Measurements from ENCODE around the gene THAP4.

DNA sequence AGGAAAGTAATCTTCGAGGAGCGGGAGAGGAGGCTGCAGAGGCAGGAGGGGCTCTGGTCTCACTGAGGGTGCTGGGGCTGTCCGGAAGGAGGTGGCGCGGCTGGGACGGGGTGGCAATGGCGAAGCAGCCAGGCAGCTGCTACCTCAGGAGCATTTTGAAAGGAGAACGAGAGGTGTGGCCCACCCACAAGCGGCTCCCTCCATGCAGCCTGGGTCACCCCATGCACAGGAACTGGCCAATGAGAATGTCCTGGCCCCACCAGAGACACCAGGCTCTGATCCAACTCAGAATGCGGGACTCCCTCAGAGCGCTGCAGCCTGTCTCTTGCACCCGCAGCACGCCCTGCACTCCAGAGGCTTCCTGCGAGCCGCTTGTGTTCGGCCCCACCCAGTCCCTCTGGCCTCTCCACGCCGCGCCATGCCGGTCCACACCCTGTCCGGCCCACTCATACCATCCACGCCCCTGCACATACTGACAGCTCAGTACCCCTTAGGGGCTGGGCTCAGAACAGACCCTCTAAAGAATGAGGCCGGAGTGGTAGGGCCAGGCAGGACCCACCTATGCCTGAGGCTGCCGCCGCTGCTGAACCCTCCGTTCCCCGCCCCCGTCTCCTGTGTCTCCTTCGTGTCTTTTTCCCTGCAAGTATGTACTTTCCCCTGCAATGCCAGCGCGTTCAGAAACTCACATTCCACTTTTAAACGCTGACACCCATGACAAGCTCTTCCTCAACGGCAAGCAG lies 84.8 kb downstream of the THAP4 start:
- TF ChIP-seq POLR2AphosphoS5 (IDR thresholded peaks at IDR 0.05) (no peak), CTCF (IDR thresholded peaks at IDR 0.05) (no peak), POLR2A (IDR thresholded peaks at IDR 0.05) (no peak), EP300 (IDR thresholded peaks at IDR 0.05) (no peak)

All from stomach (tissue), 4 donors.